Activated T-cell treated with anti-CD3 and anti-CD28 coated beads for 48 hours (primary cell): ENCODE results near the gene KLC4.
"Not testable (repeated sequence)": the region's sequence is repeated elsewhere in the genome, so short reads cannot be mapped to it uniquely, and the experiment has no call there.

Experiments
- DNase-seq: peaks from one replicate; pipeline ENCODE4 v3.0.0-alpha.2; 2020; ENCODE audit warnings: low read depth

Gene KLC4

GRCh38 chr6:43093436-43094289 is 34.2 kb downstream of the KLC4 start:
- no peak for DNase-seq

GRCh38 chr6:43095939-43096338 is 36.5 kb downstream of the KLC4 start:
- DNase-seq: no peak

- DNase-seq: no peak
Observed at GRCh38 chr6:43096451-43097097, 37.1 kb downstream of the KLC4 start.

- no peak for DNase-seq
Observed at GRCh38 chr6:43097098-43097489, 37.7 kb downstream of the KLC4 start.

- DNase-seq: no peak
Observed at GRCh38 chr6:43097502-43097901, 38.1 kb downstream of the KLC4 start.

GRCh38 chr6:43101497-43101896 is 42.1 kb downstream of the KLC4 start:
- DNase-seq: no peak

GRCh38 chr6:43103253-43103876 is 43.9 kb downstream of the KLC4 start:
- no peak for DNase-seq

- DNase-seq: no peak
Observed at GRCh38 chr6:43105538-43106222, 46.2 kb downstream of the KLC4 start.

- no peak for DNase-seq
Observed at GRCh38 chr6:43107344-43108062, 48.1 kb downstream of the KLC4 start.

GRCh38 chr6:43113431-43114260 is 54.2 kb downstream of the KLC4 start:
- no peak for DNase-seq

- no peak for DNase-seq
Observed at GRCh38 chr6:43115365-43115764, 55.9 kb downstream of the KLC4 start.

GRCh38 chr6:43117466-43117865 is 58.0 kb downstream of the KLC4 start:
- DNase-seq: not testable (repeated sequence)

GRCh38 chr6:43119482-43119881 is 60.1 kb downstream of the KLC4 start:
- no peak for DNase-seq

- DNase-seq: no peak
Observed at GRCh38 chr6:43120101-43120763, 60.8 kb downstream of the KLC4 start.

- no peak for DNase-seq
Observed at GRCh38 chr6:43120944-43121913, 61.8 kb downstream of the KLC4 start.

GRCh38 chr6:43122146-43122545 is 62.7 kb downstream of the KLC4 start:
- DNase-seq: no peak

GRCh38 chr6:43123461-43124314 is 64.3 kb downstream of the KLC4 start:
- DNase-seq: no peak

GRCh38 chr6:43124481-43124880 is 65.0 kb downstream of the KLC4 start:
- DNase-seq: no peak
